GM21825 (cell line): ENCODE data around the gene LCORL.
"Not testable (repeated sequence)": the region's sequence is repeated elsewhere in the genome, so short reads cannot be mapped to it uniquely, and the experiment has no call there.

Experiments used
- ATAC-seq: cut with Tn5 transposase; IDR thresholded peaks from one replicate; pipeline ENCODE4 v1.9.1; 2021; ENCODE audit warnings: mild to moderate bottlenecking, moderate library complexity; ENCODE audit not compliant: unreplicated experiment

Gene LCORL

DNA sequence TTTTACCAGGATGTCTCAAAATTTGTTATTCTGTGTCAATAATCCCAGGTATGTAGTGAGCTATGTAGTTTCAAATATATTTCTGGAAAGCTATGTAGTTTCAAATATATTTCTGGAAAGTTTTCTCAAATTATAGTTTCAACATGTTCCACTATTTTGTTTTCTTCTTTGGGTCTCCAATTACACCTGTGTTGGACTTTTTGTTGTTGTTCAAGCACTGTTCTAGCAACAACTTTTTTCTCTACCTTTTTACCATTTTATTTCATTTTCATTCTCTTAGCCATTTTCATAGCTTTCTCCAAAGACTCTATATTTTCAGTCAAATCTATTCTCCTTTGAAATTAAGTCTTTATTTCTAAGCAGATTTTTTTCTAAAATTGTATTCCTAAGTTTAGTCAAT, 88.4 kb downstream of the LCORL start:
- ATAC-seq: no peak

DNA sequence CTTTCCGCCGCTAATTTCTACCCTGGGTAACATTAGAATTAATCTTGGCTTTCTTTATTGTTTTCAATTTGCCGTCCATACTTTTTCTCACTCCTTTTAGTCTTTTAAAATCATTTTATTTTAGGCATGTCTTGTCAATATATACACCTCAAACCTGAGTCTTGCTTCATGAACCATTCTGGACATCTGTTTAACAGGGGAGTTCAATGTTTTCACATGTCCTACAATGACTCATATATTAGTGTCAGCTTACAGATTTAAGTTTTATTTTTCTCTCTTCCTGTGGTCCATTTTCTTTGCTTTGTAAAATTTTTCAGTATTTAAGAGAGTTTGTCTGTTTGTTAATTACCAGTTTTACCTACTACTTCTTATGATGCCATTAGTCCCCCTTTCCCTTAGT, 89.5 kb downstream of the LCORL start:
- ATAC-seq: no peak

DNA sequence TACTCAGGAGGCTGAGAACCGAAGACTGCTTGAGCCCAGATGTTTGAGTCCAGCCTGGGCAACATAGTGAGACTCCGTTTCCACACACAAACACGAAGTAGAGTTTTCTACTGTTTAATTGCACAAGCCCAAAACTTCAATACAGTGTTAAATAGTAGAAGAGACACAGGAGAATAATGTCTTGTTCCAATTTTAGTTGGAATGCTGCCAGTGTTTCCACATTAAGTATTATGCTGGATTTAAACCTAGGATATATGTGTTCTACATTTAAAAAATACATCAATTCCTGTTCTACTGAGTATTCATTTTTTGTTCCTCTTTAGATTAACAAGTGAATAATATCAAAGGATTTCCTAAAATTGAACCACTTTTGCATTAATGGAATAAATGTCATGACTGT, 91.3 kb downstream of the LCORL start:
- no peak for ATAC-seq

DNA sequence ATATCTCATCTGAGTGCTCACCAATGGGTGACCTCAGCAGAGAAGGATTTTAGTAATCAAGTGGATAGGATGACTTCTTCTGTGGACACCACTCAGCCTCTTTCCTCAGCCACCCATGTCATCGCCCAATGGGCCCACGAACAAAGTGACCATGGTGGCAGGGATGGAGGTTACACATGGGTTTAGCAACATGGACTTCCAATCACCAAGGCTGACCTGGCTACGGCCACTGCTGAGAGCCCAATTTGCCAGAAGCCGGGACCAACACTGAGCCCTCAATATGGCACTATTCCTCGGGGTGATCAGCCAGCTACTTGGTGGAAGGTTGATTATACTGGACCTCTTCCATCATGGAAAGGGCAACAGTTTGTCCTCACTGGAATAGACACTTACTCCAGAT, 97.4 kb downstream of the LCORL start:
- no peak for ATAC-seq

DNA sequence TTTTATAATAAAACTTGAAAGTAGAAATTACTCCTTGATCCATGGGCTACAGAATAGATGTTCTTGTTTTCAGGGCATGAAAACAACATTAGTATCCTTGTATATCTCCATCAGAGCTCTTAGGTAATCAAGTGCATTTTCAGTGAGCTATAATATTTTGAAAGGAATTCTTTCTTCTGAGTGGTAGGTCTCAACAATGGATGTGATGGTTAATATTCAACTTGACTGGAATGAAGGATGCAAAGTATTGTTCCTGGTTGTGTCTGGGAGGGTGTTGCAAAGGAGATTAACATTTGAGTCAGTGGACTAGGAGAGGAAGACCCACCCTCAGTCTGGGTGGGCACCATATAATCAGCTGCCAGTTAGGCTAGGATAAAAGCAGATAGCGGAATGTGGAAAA, 100.1 kb downstream of the LCORL start:
- ATAC-seq: no peak

DNA sequence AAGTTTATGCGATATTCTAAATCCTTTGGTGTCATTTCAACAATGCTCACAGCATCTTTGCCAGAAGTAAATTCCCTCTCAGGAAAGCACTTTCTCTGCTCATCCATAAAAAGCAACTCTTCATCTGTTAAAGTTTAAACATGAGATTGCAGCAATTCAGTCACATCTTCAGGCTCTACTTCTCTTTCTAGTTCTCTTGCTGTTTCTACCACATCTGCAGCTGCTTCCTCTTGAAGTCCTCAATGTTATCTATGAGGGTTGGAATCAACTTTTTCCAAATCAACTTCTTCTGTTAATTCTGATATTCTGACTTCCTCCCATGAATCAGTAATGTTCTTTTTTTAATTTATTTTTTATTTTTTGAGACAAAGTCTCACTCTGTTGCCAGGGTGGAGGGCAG, 100.9 kb downstream of the LCORL start:
- ATAC-seq: no peak

DNA sequence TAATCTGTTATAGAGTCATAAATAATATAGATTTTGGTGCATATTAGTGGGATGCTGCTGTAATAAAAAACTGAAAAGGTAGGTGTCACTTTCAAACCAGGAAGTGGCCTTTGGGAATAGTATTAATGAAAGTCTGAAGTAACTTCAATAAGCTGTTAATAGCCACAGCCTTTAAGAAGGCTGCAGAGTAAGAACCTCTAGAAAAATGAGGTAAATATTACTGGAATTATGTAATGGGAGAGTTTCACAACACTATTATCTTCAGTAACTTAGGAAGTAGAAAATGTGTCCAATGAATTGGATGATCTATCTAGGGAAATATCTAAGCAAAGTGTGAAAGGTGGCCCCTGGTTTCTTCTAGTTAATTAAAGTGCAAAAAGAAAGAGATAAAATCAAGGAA, 106.1 kb downstream of the LCORL start:
- ATAC-seq: no peak

DNA sequence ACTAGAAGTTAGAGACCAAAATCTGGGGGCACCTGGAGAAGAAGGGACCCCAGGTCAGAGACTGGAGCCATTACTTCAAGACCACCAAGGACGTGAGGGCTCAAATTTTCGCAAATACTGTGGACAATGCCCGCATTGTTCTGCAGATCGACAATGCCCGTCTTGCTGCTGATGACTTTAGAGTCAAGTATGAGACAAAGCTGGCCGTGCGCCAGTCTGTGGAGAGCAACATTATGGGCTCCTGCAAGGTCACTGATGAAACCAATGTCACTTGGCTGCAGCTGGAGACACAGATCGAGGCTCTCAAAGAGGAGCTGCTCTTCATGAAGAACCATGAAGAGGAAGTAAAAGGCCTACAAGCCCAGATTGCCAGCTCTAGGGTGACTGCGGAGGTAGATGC, 109.5 kb downstream of the LCORL start:
- no peak for ATAC-seq

DNA sequence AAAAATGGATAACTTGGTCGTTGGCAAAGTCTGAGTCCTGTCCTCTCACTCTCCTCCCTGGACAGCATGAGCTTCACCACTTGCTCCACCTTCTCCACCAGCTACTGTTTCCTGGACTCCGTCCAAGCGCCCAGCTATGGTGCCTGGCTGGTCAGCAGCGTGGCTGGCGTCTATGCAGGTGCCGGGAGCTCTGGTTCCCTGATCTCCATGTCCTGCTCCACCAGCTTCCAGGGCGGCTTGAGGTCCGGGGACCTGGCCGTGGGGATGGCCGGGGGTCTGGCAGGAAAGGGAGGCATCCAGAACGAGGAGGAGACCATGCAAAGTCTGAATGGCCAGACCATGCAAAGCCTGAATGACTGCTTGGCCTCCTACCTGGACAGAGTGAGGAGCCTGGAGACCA, 109.9 kb downstream of the LCORL start:
- ATAC-seq: no peak

DNA sequence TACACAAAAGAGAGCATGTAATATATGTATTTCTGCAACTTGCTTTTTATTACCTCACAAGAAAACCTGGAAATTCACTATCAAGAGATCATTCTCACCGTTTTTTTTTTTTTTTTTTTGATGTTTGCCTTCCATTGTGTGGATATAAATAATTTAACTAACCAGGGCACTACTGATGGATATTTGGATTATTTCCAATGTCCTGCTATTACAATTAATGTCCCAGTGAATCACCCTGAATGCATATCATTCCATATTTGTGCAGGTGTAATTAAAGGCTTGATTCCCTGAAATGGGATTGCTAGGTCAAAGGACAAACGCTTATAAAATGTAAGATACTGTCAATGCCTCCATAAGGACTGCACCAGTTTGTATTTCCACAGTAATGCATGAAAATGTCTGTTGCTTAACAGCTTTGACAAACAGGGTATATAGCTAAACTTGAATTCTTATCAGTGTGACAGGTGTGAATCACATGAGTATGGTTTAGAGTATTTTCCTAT, 123.0 kb downstream of the LCORL start:
- ATAC-seq: no peak

DNA sequence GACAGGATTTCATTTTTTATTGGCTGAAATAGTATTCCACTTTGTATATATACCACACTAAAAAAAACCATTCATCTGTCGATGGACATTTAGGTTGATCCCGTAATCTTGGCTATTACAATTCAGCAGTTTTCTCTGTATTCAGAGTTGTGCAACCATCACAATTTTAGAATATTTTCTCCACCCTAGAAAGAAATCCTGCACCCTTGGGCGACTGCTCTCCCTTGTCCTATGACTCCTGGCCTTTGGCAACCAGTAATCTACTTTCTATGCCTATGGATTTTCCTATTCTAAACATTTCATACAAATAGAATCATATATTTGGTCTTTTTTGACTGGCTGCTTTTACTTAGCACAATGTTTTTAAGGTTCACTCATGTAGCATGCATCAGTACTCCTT, 126.1 kb downstream of the LCORL start:
- ATAC-seq: no peak

DNA sequence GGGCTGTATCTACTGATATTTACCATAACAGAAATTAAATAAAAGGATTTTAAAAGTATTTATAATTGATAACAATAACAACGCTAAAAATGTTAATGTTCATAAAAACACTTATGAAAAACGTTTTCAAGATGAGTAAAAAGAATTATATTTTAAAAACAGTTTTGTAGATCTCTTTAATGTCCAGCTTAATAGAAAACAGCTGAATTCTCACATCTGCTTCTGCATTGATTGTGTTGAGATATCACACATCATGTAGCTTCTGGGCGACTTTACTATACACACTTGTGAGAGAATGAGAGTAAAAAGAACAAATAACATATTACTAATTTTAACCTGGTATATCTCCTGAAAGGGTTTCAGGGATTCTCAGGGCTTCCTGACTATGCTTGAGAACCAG, 127.1 kb downstream of the LCORL start:
- ATAC-seq: no peak

DNA sequence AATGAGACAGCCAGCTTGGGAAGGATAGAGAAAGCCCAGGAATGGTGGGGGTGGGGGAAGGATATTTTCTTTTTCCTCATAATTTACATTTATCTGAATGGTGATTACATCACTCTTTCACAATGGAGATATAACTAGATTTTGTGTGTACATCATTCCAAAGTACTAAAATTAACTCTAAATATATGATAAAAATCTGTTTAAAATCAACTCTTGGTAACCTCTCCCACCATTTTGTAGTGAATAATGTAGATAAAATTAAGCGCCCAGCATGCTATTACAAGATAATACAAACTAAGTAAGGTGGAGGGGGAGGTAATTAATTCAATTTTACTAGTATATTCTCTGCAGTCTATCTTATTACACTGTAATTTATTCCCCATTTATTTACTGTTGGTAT, 131.9 kb downstream of the LCORL start:
- ATAC-seq: no peak

DNA sequence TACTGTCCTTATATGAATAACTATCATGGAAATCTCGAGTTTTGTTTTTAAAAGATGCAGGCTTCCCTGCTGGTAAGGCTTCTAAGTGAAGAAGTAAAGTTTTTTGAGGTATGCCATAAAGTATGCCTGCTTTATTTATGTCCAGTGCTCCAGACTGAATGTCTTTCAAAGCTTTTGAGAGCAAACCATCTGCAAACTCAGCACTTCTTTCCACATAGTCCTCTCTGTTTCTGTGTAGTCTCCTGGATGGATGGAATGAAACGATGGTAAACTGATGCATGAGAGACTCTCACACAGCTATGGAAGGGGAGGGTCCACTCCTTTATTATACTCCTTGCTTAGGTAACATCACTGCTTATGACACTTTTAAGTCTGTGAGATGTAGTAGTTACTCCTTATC, 137.0 kb downstream of the LCORL start:
- ATAC-seq: no peak

DNA sequence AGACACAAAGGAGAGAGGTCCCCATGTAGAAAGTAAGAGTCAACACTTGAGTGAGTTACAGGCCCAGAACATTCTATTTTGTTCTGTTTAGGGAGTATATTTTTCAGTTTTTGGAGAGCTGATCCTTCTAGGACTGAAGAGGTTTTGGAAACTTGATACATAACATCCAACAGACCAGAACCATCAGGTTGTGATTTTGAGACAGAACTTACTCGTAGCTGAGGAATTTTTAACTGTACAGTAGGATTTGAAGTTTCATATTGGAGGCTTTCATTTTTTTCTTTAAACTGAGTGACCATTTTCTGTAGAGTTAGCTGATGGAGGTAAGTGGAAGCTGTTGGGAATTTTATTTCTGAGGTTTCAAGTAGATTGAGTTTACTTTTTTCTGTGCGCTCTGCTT, 137.5 kb downstream of the LCORL start:
- ATAC-seq: no peak

DNA sequence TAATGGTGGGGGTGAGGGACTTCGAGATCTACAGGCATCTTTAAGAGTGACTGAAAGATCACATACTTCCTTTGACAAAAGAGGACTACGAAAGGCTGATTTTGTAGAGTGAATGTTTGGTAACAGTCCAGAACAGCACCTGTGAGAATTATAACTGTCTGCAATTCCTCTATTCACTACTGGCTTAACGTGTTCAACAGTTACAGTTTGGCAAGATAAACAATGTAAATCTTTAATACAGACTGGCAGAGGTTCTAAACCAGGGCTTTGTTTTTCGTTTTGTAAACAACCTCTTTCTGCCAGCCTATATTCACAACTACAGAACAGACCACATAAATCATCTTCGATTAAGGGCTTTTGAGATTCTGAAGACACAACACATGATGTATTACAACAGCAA, 143.9 kb downstream of the LCORL start:
- no peak for ATAC-seq

DNA sequence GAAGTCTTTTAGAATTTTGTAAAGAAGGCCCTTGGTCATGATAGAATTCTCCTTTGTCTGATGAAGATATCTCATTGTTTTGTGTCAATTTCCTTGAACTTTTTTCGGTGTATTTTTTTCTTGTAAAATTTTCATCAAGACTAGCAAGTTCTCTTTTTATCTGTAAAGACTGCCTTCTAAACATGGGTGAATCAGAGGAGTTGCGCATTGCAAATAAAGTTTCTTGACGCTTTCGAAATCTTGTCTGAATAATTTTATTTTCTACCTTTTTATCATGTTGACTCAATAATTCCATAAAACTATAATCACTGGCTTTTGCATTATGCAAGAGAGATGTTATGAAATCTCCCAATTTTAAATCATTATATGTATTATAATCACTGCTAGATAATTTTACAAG, 144.6 kb downstream of the LCORL start:
- ATAC-seq: no peak

DNA sequence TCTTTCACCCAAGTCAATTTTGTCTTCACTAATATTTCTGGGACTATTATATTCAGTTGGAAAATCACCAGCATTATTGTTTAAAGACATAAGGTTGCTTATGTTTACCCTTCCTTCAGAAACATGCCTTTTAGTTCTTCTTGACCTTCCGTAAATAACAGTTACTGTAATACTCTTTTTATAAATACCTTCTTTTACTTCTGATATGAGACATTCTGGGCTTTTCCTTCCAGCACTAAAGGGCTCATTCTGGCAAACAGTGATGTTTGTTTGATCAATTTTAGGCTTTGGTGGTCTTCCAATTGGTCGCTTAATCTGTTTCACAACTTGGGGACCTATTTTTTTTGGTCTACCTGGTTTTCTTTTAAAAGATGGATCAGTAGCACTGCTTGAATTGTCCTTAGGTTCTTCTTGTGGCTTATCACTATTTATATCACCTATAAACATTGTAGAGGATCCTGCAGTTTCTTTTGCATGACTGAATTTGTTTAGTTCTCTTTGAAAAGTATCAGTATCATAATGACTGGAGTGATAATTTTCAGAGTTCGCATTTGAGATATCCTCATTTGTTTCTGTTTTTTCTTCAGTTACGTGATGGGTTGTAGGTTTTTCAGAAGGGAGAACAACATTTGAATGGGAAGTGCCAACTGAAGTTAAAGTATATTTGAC, 146.0 kb downstream of the LCORL start:
- peak; percentile 94 for ATAC-seq

DNA sequence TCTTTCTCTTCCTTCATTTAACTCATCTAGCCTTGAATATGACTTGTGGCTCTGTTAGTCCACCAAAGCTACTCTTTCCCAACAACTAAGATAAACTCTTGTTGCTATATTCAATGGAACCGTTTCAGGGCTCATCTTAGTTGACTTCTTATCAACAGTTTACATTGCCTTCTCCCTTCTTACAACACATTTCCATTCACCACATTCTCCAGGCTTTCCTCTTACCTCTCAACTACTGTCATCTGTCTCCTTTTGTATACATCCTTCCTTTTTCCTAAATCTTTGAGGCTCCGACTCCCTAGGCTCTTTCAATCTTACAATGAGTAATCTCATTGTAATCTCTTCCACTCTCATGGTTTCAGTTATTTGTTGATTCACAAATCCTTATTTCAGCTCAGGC, 152.2 kb downstream of the LCORL start:
- ATAC-seq: no peak

DNA sequence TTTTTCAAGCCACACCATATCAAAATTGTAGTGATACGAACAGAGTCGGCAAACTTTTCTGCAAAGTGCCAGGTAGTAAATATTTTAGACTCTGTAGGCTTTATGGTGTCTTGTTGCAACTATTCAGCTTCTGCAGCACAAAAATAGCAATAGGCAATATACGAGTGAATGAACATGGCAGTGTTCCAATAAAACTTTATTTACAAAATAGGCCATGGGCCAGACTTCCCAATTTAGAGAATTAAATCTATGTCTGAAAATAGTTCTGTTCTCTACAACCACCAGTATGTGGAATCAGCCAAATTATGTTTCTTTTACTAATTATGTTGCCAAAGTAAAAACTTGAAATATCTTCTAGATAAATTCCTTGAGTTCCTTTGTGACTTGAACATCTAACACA, 154.3 kb downstream of the LCORL start:
- no peak for ATAC-seq

DNA sequence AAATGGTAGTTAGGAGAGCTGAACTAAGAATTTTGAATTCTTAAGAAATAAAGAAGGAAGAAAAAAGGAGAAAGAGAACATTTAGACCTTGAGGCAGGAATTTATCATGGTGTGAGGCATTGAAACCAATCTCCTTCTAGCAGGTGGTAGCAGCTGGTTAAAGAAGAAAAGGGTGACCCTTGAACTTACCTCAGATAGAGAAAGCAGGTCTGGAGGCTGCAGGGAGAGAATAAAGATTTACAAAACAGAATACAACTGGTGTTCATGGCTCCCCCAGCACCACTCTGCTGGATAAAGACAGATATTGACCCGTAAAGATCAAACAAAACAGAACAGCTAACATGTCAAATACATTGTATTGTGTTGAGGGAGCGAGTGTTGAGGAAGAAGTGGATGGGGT, 154.7 kb downstream of the LCORL start:
- no peak for ATAC-seq

DNA sequence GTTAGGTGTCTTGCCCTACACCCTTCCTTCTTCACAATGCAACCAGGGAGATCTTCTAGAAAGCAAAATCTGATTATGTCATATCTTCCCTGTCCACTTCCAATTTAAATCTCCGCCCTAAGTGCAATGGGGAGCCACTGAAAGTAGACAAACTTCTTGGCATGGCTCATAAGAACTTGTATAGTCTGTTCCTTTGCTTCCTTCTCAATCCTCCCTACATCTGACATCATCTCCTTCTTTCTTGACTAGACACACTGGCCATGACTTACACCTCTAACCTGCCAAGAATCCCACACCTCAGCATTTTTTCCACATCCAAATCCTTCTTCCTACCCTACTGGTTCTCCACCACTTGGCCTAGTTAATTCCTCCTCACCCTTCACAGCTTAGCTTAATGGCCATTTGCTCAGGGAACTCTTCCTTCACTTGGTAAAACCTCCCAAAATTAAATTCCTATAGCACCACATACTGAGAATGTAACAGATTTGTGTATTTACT, 155.6 kb downstream of the LCORL start:
- ATAC-seq: no peak

DNA sequence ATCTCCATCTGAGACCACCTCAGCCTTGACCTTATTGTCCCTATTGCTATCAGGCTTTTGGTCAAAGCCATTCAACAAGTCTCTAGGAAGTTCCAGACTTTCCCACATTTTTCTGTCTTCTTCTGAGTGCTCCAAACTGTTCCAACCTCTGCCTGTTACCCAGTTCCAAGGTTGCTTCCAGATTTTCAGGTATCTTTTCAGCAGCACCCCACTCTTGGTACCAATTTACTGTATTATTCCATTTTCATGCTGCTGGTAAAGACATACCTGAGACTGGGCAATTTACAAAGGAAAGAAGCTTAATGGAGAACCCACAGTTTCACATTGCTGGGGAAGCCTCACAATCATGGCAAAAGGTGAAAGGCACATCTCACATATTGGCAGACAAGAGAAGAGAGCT, 159.6 kb downstream of the LCORL start:
- not testable (repeated sequence) for ATAC-seq
